Measurements from ENCODE around the gene RAB36. TPM values are rescaled to one million over a fixed set of nuclear protein-coding genes. Genes with fewer than 3 reads are reported as not detected.

Gene RAB36
- total RNA-seq, 4 donors from 2014 or later: 1.0 to 2.5 (median 1.7) TPM; not detected in 1

DNA sequence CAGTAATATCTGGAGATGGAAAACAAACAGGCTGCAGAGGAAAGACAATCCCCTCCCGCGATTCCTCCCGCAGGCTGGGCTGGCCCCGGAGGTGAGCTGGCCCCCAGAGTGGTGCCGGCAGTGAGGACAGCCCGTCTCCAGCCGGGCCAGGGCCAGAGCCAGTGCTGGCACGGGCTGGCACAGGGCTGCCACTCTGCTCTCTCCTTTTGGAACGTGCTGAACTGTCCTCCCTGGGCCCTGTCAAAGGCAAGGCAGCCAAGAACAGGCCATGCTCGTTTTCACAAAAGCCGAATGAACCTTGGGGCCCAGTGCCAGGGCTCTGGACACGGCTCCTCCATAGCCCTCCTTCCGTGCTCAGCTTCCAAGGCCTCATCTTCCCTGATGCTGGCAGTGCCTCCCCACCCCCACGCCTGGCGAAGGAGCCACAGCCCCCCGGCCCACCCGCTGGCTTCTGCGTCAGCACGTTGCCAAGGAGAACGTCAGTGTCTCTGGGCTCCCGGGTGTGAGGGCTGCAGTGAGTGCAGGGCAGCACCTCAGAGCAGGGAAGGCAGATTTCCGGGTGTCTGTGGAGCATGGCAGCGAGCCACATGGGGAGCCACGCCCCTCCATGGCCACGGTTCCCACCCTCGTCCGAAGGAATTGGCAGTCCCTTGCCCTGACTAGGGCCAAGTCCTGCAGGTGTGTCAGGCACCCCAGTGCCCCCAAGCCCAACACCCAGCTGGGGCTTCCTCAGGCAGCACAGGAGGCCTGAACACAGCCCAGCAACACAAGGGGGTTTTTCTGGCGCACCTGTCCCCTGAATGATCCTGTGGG, 46.4 kb upstream of the RAB36 start:
- H3K27me3 ChIP-seq: no peaks in the 10 kb centered on the region
- H3K4me3 ChIP-seq: no peak overlapping the region
- no peaks in the 10 kb centered on the region for H3K9me3 ChIP-seq
- H3K36me3 ChIP-seq: no peaks in the 10 kb centered on the region
- no peak overlapping the region for H3K27ac ChIP-seq
- TF ChIP-seq, protein P1, sequence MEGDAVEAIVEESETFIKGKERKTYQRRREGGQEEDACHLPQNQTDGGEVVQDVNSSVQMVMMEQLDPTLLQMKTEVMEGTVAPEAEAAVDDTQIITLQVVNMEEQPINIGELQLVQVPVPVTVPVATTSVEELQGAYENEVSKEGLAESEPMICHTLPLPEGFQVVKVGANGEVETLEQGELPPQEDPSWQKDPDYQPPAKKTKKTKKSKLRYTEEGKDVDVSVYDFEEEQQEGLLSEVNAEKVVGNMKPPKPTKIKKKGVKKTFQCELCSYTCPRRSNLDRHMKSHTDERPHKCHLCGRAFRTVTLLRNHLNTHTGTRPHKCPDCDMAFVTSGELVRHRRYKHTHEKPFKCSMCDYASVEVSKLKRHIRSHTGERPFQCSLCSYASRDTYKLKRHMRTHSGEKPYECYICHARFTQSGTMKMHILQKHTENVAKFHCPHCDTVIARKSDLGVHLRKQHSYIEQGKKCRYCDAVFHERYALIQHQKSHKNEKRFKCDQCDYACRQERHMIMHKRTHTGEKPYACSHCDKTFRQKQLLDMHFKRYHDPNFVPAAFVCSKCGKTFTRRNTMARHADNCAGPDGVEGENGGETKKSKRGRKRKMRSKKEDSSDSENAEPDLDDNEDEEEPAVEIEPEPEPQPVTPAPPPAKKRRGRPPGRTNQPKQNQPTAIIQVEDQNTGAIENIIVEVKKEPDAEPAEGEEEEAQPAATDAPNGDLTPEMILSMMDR (IDR thresholded peaks at IDR 0.05): no peak
- TF ChIP-seq POLR2A (IDR thresholded peaks at IDR 0.05): no peak
- H3K4me1 ChIP-seq: peaks cover 0 to 8% (median 0%) of the 10 kb centered on the region in 4 donors
- DNase-seq: peak in 2 of 3 donors; percentile 55 to 67

DNA sequence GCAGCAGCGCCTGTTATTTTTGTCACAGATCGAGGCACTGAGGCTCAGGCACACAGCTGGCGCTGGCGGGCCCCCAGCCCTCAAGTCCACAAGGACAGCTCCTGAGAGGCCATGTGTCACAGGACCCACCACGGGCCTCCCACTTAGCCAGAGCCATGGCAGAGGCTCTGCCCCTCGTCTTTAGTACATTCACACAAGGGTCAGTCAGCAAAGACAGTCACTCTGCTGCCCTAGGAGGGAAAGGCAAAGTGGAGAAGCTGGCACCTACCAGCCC, 45.8 kb upstream of the RAB36 start:
- DNase-seq: no peak
- TF ChIP-seq, protein P1 (IDR thresholded peaks at IDR 0.05): no peak
- no peak for TF ChIP-seq POLR2A (IDR thresholded peaks at IDR 0.05)
- Histone ChIP-seq H3K27ac (no peak overlapping the region), H3K4me3 (no peak overlapping the region), H3K4me1 (peaks cover 0 to 8% (median 0%) of the 10 kb centered on the region in 4 donors), H3K27me3 (no peaks in the 10 kb centered on the region), H3K36me3 (no peaks in the 10 kb centered on the region), H3K9me3 (no peaks in the 10 kb centered on the region)

DNA sequence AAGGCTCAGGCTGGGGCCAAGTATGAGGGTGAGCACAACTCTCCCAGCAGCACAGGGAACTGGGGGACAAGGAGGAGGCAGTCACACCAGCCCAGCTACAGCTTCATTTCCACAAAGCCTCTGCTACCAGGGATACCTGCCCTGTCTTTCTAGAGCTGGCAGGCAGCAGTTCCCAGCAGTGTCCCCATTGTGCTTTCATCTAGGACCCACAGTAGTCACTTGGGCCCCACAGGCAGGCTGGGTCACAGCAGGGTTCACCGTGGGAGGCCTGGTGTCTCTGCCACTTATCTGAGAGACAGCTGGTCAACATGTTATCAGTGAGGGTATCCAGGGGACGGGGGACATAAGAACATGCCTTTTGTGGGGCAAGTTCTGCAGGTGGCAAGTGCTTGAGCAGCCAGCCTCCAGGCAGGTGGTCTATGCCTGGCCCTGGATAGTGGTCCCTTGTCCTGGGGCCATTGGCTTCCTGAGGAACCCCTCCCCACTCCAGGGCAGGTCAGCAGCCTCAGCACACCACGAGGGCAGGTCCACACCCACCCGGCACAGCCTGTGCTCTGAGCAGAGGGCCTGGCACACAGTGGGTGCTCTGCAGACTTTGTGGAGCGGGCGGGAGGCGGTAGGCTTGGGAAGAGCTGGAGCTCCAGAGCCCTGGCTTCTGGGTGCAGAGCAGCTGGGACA, 45.0 kb upstream of the RAB36 start:
- Histone ChIP-seq H3K9me3 (no peaks in the 10 kb centered on the region), H3K4me3 (no peak overlapping the region), H3K27ac (no peak overlapping the region), H3K27me3 (no peaks in the 10 kb centered on the region), H3K36me3 (no peaks in the 10 kb centered on the region), H3K4me1 (peaks cover 0 to 8% (median 0%) of the 10 kb centered on the region in 4 donors)
- TF ChIP-seq, protein P1 (IDR thresholded peaks at IDR 0.05): no peak
- no peak for TF ChIP-seq POLR2A (IDR thresholded peaks at IDR 0.05)
- DNase-seq: no peak

DNA sequence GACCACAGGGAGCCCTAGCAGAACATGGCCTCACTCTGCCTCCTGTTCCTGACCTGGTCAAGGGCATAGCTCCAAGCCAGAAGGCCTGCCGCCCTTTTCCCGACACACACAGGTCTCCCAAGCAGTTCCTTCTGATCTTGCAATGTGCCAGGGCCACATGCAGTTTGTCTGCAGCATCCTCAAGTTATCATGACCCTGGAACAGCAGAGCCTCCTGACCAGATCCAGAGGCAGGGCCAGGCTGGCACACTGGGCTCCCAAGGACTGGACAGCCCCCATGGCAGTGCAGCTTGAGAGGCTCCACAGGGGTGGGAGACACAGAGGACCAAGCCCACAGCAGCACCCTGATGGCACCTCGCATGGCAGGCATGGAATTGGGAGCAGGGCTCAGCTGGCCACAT, 43.8 kb upstream of the RAB36 start:
- peaks cover 0 to 8% (median 0%) of the 10 kb centered on the region in 4 donors for H3K4me1 ChIP-seq
- no peak overlapping the region for H3K27ac ChIP-seq
- H3K36me3 ChIP-seq: no peaks in the 10 kb centered on the region

DNA sequence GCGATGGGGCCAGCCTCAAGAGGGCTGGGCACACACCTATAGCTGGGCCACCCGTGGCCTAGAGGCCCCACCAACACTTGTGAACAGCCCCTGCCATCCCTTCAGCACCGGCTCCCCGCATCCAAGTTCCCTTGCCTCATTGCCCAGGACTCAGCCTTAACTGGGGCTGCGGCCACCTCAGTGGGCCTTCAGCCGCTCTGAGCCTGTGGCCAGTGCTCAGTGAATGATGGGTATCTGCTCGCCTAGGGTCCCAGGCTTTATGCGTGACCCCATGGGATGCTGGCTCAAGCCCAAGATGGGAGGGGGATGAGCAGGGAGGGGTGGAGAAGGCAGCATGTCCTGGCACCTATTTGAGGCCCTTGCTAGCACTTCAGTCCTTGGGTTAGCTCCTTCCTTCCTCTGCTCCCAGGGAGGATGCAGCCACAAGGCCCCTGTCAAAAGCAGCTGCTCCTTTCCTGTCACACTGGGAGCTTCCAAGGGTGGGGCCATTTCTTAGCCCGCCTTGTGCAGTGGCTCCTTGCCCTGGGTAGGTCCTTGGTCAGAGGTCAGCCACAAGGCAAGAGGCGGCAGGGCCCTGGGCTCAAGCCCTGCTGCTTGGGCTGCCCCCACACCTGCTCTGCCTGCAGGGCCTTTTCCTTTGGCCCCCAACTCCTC, 43.1 kb upstream of the RAB36 start:
- DNase-seq: no peak
- H3K36me3 ChIP-seq: no peaks in the 10 kb centered on the region
- no peaks in the 10 kb centered on the region for H3K27me3 ChIP-seq
- no peak for TF ChIP-seq POLR2A (IDR thresholded peaks at IDR 0.05)
- TF ChIP-seq, protein P1 (IDR thresholded peaks at IDR 0.05): no peak
- H3K4me3 ChIP-seq: no peak overlapping the region
- no peak overlapping the region for H3K27ac ChIP-seq
- H3K9me3 ChIP-seq: no peaks in the 10 kb centered on the region
- peaks cover 0 to 8% (median 0%) of the 10 kb centered on the region in 4 donors for H3K4me1 ChIP-seq

More for the DNA sequence above, 43.8 kb upstream of the RAB36 start:
- Histone ChIP-seq H3K4me3 (no peak overlapping the region), H3K9me3 (no peaks in the 10 kb centered on the region), H3K27me3 (no peaks in the 10 kb centered on the region)
- no peak for TF ChIP-seq POLR2A (IDR thresholded peaks at IDR 0.05)
- TF ChIP-seq, protein P1 (IDR thresholded peaks at IDR 0.05): no peak
- DNase-seq: no peak
